GM12872 (cell line): ENCODE data around the gene IGSF8.

Experiments
- TF ChIP-seq, protein P1 (sequence below): IDR thresholded peaks from 3 replicates; pipeline ENCODE4 v1.5.1; 2011; ENCODE audit warnings: low read depth, mild to moderate bottlenecking, low read length, moderate library complexity; ENCODE audit not compliant: insufficient read depth

IGSF8 gene

DNA sequence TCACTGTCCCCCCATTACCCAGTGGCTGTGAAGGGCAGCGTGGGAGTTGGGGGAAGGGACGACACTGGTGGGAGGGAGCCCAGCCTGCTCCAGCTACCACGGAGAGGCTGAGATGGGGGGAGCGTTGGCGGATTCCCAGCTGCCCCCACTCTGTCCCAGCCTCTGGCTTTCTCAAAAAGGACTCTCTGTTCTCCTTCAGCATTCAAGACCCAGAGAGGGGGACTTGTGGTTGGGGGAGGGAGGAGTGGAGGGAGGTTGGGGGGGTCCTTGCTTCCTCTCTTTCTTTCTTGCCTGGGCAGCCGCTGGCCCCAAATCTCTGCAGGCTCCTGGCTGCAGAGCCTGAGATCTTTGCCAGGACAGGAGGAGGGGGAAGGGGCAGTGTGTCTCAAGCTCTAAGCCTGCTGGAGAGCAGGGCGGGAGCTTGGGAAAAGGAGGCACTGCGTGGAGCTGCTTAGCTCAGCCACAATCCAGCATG is 19.3 kb upstream of the IGSF8 start:
- TF ChIP-seq, protein P1, sequence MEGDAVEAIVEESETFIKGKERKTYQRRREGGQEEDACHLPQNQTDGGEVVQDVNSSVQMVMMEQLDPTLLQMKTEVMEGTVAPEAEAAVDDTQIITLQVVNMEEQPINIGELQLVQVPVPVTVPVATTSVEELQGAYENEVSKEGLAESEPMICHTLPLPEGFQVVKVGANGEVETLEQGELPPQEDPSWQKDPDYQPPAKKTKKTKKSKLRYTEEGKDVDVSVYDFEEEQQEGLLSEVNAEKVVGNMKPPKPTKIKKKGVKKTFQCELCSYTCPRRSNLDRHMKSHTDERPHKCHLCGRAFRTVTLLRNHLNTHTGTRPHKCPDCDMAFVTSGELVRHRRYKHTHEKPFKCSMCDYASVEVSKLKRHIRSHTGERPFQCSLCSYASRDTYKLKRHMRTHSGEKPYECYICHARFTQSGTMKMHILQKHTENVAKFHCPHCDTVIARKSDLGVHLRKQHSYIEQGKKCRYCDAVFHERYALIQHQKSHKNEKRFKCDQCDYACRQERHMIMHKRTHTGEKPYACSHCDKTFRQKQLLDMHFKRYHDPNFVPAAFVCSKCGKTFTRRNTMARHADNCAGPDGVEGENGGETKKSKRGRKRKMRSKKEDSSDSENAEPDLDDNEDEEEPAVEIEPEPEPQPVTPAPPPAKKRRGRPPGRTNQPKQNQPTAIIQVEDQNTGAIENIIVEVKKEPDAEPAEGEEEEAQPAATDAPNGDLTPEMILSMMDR, result no peak

DNA sequence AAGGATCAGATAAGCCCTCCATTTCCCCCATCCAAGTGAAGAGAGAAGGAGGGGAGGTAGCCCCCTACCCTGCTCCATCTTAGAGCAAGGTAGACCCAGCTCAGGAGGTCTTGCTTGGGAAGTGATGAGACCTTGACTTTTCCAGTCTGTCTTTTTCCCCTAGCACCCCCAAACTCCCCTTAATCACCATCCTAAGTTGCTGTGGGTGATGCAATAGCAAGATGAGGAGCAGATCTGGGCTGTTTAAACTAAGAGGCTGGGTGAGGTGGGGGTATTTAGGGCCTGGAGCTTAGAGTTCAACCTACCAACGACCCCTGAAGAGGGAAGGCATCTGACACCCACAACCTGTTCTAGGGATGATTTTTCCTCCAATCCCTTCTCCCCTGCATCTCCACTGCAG is 18.9 kb upstream of the IGSF8 start:
- TF ChIP-seq, protein P1, result no peak

DNA sequence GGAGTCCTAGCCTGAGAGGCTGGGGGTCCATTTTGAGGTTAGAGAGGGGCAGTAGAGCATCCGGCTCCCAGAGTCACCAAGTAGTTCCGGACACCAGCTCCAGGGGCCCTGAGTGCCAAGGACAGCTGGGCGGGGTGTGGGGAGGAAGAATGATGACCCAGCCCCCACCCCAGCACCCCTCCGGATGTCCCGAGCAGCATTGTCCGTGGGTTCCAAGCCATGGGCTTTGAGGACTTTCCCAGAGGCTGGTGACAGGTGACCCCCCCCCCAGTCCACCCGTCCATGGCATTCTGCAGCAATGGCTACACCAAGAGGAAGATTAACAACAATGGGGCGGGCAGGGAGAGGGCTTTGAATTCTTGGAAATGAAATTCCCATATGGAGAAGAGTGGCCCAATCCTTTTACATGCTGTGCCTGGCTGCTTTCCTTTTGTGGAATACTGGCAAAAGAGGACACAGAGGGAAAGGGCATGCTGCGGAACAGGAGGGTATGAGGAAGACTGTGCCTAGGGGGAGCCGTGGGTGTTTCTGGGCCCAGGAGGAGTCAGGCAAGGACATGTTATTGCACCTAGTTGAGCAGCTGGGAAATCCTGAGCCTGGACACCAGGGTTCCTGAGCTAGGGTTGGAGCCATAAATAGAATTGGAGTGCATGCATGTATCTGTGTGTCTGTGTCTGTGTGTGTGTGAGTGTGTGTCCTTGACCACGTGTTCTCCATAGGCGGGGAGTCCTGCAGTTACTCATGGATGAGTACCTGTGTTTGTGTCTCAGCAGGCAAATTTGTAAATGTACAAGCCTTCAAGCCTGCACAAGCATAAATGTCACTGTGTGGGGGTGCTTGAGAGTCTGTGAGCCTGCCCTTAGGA is 18.1 kb upstream of the IGSF8 start:
- TF ChIP-seq, protein P1, result no peak

DNA sequence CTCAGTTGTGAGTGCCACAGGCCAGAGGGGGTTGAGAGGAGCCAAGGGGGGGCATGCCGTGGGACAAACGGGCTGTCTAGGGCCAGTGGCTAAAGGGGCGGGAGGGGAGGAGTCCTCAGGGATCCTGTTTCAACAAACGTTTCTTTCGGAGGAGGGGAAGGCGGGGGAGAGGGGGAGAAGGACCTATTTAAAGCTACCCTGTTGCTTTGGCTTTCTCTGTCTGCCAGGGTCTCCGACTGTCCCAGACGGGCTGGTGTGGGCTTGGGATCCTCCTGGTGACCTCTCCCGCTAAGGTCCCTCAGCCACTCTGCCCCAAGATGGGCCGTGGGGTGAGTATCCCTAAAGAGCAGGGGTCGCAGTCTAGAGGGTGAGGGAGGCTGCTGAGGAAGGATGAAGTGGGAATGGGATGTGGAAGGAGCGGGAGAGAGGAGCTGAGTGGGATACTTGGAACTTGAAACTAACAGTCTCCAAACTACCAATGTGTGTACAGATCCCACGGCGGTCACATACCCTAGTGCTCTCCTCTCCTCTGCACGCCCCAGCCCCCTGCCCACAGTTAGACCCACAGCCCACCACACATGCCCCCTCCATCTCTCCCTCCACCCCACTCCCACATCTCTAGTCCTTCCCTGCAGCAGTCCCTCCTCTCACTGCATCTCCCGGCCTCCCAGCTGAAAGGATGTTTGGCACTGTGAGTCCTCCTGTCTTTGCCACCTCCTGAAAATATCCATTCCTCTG is 17.3 kb upstream of the IGSF8 start, which contains the start of gene ATP1A2:
Gene ATP1A2 (plus strand): TSS at position 215 of the 738 bp plus-strand sequence. CDS start 103 bp downstream, at position 318.
- TF ChIP-seq, protein P1, result no peak

DNA sequence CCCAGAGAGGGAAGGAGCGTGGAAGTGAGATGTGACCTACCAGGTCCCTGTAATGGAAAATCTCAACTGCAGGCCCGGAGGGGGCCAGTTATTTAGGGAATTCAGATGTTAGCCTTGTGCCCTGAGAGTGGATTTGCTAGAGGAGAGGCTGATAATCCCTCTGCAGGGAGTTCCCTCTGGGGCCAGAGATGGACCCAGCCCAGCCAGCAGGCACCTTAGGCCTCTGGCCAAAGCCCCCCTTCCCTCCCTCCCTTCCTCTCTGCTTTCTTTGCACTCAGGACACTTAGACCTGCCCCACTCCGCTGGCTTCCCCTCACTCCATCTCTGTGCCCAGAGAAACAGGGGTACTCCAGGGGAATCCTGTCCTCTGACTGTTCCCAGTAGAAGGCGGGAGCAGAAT is 15.7 kb upstream of the IGSF8 start:
- TF ChIP-seq, protein P1, result no peak

DNA sequence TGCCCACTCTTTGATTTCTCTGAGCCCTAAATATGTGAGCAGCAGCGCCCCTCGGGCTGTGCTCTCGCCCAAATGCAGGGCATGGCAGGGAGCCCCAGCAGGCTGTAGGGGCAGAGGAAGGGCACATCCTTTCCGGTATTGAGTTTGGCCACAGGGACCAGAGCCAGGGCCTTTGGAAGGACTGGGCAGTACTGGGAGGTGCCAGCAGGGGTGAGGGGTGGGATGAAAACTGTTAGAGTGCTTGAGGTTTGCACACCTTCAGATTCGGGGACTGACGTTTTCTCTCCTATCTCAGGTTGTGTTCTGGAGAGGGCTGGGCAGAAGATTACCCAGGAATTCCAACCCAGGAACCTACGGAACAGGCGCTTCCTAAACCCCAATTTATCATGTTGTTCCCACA is 15.0 kb upstream of the IGSF8 start:
- TF ChIP-seq, protein P1, result no peak

DNA sequence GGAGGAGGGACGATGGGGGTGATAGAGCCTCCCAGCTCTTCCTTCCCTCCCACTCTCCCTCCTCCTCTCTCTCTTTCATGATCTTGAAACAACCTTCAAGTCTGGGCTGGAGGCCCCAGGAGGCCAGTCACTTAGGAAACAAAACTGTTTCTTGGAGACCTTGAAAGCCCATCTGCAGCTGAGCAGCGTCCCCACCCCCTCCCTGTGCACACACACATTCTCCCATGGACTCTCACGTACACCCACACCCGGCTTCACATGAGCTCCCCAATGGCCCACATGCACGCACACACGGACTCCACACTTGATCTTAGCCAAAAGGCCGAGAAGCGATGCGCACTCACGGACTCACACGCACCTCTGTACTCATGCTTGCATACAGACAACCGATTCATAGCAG is 13.9 kb upstream of the IGSF8 start:
- TF ChIP-seq, protein P1, result no peak
